OCI-LY3 (cell line): ENCODE measurements around the gene OPCML.

ENCODE experiments used
- CTCF ChIP-seq: fragments of 200-600, 300-600 bp; sonication (generic); IDR thresholded peaks from 2 replicates; pipeline ENCODE4 v1.5.1; 2014; ENCODE audit warnings: antibody characterized with exemption, low read length, low read depth
- EZH2phosphoT487 ChIP-seq: fragments of 200-600 bp; shearing (Covaris generic); IDR thresholded peaks from 2 replicates; pipeline ENCODE4 v1.6.1; 2018; ENCODE audit warnings: antibody characterized with exemption, mixed run types, low read depth

- no peak for TF ChIP-seq CTCF
- TF ChIP-seq EZH2phosphoT487, result no peak
These were observed 624.5 kb downstream of the OPCML start for GRCh38 chr11:132907651-132908413.
